CD4-positive, alpha-beta T cell (primary cell): ENCODE results near the gene PTPRC. TPM values are rescaled to one million over a fixed set of nuclear protein-coding genes. Genes with fewer than 3 reads are reported as not detected.
A peak's percentile ranks its signal among the peaks of the same experiment; 100 is the strongest.

ENCODE experiments used
- ATAC-seq: fragments of 200-7000 bp; cut with Tn5 transposase; one replicate; pipeline ENCODE4 v1.10.0; 2022; ENCODE audit warnings: mild to moderate bottlenecking; ENCODE audit not compliant: poor library complexity
- CTCF ChIA-PET: fragments of 350-600 bp; sonication (Branson Sonifier 250); formaldehyde crosslinking; loops from one replicate; lab custom pipeline; 2021; ENCODE audit warnings: antibody characterized with exemption, inconsistent platforms; lab: Charles Lee
- POLR2A ChIA-PET: fragments of 350-600 bp; sonication (Branson Sonifier 250); formaldehyde crosslinking; loops from one replicate; lab custom pipeline; 2021; ENCODE audit warnings: antibody characterized with exemption, inconsistent platforms; lab: Charles Lee
- DNase-seq, 14 experiments: peaks; one replicate each; pipeline ENCODE4 v3.0.0-alpha.2; 2013 to 2020; ENCODE audit warnings: mixed read lengths in 2 of 14
- H3K27ac ChIP-seq, 2 donors: one replicate each; pipeline versions ENCODE4 v1.5.1 to v1.7.0; 2013; ENCODE audit warnings: low read length in 2 of 2, low read depth in 1 of 2, mild to moderate bottlenecking in 1 of 2
- H3K27me3 ChIP-seq, 2 experiments: 1 replicate in 1 of 2; 2 replicates in 1 of 2; pipeline versions ENCODE4 v1.6.1 to v1.7.0; 2013; ENCODE audit warnings: low read length in 2 of 2, control low read depth in 1 of 2, mild to moderate bottlenecking in 1 of 2, moderate library complexity in 1 of 2; ENCODE audit not compliant: insufficient read depth in 2 of 2, control insufficient read depth in 1 of 2
- H3K36me3 ChIP-seq: one replicate; pipeline ENCODE4 v1.6.1; 2013; ENCODE audit warnings: low read length, control low read depth; ENCODE audit not compliant: insufficient read depth
- H3K4me1 ChIP-seq: one replicate; pipeline ENCODE4 v1.6.1; 2013; ENCODE audit warnings: low read length, control low read depth; ENCODE audit not compliant: insufficient read depth
- H3K4me3 ChIP-seq: one replicate; pipeline ENCODE4 v1.5.1; 2013; ENCODE audit warnings: mild to moderate bottlenecking, low read length, moderate library complexity
- H3K9me3 ChIP-seq, 2 experiments: 1 replicate in 1 of 2; 2 replicates in 1 of 2; pipeline versions ENCODE4 v1.6.1 to v1.7.0; 2013; ENCODE audit warnings: low read length in 2 of 2, mild to moderate bottlenecking in 2 of 2, control low read depth in 1 of 2, moderate library complexity in 1 of 2; ENCODE audit not compliant: control insufficient read depth in 1 of 2, insufficient read depth in 1 of 2
- H3K27ac Mint-ChIP-seq: one replicate; pipeline ENCODE4 v1.8.0; 2020; ENCODE audit warnings: mixed read lengths
- H3K27me3 Mint-ChIP-seq: one replicate; pipeline ENCODE4 v1.8.0; 2021; ENCODE audit warnings: mixed read lengths
- H3K36me3 Mint-ChIP-seq: one replicate; pipeline ENCODE4 v1.8.0; 2021; ENCODE audit warnings: low read depth, mixed read lengths
- H3K4me1 Mint-ChIP-seq: one replicate; pipeline ENCODE4 v1.8.0; 2021; ENCODE audit warnings: low read depth, mixed read lengths
- H3K4me3 Mint-ChIP-seq: one replicate; pipeline ENCODE4 v1.8.0; 2020; ENCODE audit warnings: mild to moderate bottlenecking, mixed read lengths
- H3K9me3 Mint-ChIP-seq: one replicate; pipeline ENCODE4 v1.8.0; 2020; ENCODE audit warnings: mixed read lengths
- intact Hi-C, 2 experiments: fragments of 100-400 bp; cut with DNase I in 1 of 2; cut with micrococcal nuclease in 1 of 2; formaldehyde crosslinking; loops; one replicate each; pipeline versions ENCODE4 v1.15.1 to v1.9.0; 2023 to 2025; cut with DNase I, micrococcal nuclease
- total RNA-seq, 174 experiments: library from RNA in 2 of 174; stranded (reverse) in 2 of 174; gene quantifications; one replicate each; pipeline ENCODE4 v1.2.3 and lab custom pipeline; 2021 to 2026
- TF ChIP-seq, protein P1 (sequence below): fragments of 200-600 bp; IDR thresholded peaks from one replicate; pipeline ENCODE4 v1.8.0; 2022; ENCODE audit warnings: antibody characterized with exemption, mild to moderate bottlenecking

The PTPRC gene
- total RNA-seq, 2 experiments from 2014 or later = 661 to 698 TPM

DNA sequence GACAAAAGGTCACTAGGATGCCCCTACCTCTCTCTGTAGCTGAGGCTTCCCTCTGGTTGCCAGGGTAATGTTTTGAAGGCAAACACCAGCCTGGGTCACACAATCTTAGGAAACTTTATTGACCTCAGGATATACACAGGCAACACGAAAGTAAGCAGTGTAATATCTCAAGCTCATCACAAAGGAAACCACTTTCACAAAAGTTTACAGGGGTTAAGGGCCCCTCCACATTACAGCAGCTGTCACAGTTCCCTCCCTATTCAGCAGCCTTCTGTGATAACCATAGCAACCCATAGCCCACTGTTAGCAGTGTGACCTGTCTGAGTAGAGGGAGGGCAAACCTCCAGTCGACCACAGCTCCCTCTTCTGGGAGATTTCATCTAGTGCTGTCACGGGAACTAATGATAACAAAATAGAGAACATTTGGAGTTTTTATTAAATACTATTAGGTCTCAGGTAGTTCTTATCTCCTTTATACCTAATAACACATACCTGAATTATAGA lies 149.8 kb downstream of the PTPRC start:
- TF ChIP-seq, protein P1, sequence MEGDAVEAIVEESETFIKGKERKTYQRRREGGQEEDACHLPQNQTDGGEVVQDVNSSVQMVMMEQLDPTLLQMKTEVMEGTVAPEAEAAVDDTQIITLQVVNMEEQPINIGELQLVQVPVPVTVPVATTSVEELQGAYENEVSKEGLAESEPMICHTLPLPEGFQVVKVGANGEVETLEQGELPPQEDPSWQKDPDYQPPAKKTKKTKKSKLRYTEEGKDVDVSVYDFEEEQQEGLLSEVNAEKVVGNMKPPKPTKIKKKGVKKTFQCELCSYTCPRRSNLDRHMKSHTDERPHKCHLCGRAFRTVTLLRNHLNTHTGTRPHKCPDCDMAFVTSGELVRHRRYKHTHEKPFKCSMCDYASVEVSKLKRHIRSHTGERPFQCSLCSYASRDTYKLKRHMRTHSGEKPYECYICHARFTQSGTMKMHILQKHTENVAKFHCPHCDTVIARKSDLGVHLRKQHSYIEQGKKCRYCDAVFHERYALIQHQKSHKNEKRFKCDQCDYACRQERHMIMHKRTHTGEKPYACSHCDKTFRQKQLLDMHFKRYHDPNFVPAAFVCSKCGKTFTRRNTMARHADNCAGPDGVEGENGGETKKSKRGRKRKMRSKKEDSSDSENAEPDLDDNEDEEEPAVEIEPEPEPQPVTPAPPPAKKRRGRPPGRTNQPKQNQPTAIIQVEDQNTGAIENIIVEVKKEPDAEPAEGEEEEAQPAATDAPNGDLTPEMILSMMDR = no peak
- intact Hi-C loops = no loop called here
- Mint-ChIP-seq H3K4me1 (no peaks in the 10 kb centered on the region), H3K36me3 (no peaks in the 10 kb centered on the region), H3K27ac (no peak overlapping the region), H3K27me3 (no peaks in the 10 kb centered on the region), H3K9me3 (no peaks in the 10 kb centered on the region), H3K4me3 (no peak overlapping the region)
- Histone ChIP-seq H3K4me1 (no peaks in the 10 kb centered on the region), H3K9me3 (no peaks in the 10 kb centered on the region), H3K27me3 (no peaks in the 10 kb centered on the region), H3K27ac (no peak overlapping the region), H3K36me3 (no peaks in the 10 kb centered on the region), H3K4me3 (no peak overlapping the region)
- ATAC-seq (peak; percentile 41), DNase-seq (peak in 4 of 14 experiments; percentile 4 to 63 (median 32))
- CTCF ChIA-PET = interaction anchor here (1.3 kb wide), 1 partner anchor 270 kb away, joined by 3 read pairs; no protein-coding TSS in a partner anchor
- POLR2A ChIA-PET = interaction anchor here (0.9 kb wide), 1 partner anchor 20 kb away, joined by 3 read pairs; no protein-coding TSS in a partner anchor

GRCh38 chr1:198793714-198794113 lies 154.9 kb downstream of the PTPRC start:
- Mint-ChIP-seq H3K27ac (no peak overlapping the region), H3K9me3 (peaks cover 10% of the 10 kb centered on the region), H3K4me1 (peaks cover under 1% of the 10 kb centered on the region), H3K36me3 (no peaks in the 10 kb centered on the region), H3K27me3 (no peaks in the 10 kb centered on the region), H3K4me3 (no peak overlapping the region)
- intact Hi-C loops = no loop called here
- no peak overlapping the region for H3K27ac ChIP-seq
- ChIA-PET POLR2A (no interaction called here), CTCF (no interaction called here)
- DNase-seq = no peak
- no peaks in the 10 kb centered on the region for H3K4me1 ChIP-seq
- no peak for ATAC-seq
- peaks cover 9 to 11% of the 10 kb centered on the region in 2 experiments for H3K9me3 ChIP-seq
- no peak overlapping the region for H3K4me3 ChIP-seq
- no peaks in the 10 kb centered on the region for H3K27me3 ChIP-seq
- H3K36me3 ChIP-seq = no peaks in the 10 kb centered on the region
- TF ChIP-seq, protein P1 = no peak

DNA sequence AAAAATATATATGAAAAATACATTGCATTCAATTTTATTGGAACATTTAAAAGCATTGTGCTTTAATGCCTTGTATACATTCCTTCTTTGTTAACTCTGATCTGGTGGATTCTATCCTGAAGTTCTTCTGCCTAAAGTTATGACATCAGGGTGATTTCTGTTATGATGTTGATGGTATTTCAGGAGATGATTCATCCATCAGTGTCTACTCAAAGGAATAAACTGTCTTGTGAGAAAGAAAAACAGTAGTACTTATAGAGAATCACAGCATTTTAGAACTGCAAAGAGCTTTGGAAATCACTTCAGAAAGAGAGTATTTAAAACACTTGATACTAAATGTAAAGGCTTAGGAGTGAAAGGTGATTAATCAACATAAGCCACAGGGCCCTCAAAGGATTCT lies 155.7 kb downstream of the PTPRC start:
- Histone ChIP-seq H3K27ac (no peak overlapping the region), H3K4me1 (no peaks in the 10 kb centered on the region), H3K4me3 (no peak overlapping the region), H3K9me3 (peaks cover 9 to 11% of the 10 kb centered on the region in 2 experiments), H3K27me3 (no peaks in the 10 kb centered on the region), H3K36me3 (no peaks in the 10 kb centered on the region)
- DNase-seq (no peak), ATAC-seq (no peak)
- no peak overlapping the region for H3K27ac Mint-ChIP-seq
- peaks cover 10% of the 10 kb centered on the region for H3K9me3 Mint-ChIP-seq
- no peaks in the 10 kb centered on the region for H3K36me3 Mint-ChIP-seq
- POLR2A ChIA-PET = no interaction called here
- H3K4me3 Mint-ChIP-seq = no peak overlapping the region
- peaks cover 4% of the 10 kb centered on the region for H3K4me1 Mint-ChIP-seq
- TF ChIP-seq, protein P1 = no peak
- H3K27me3 Mint-ChIP-seq = no peaks in the 10 kb centered on the region
- intact Hi-C loops = no loop called here
- CTCF ChIA-PET = no interaction called here
